HepG2 (cell line): ENCODE measurements around the gene PDGFB. TPM values are rescaled to one million over a fixed set of nuclear protein-coding genes. Genes with fewer than 3 reads are reported as not detected.
A peak's percentile ranks its signal among the peaks of the same experiment; 100 is the strongest.

Source experiments
- ATAC-seq: fragments of 200-7000 bp; cut with Tn5 transposase; 3 replicates; pipeline ENCODE4 v1.9.1; 2020; ENCODE audit warnings: mild to moderate bottlenecking, moderate library complexity
- BruUV-seq: library from RNA; stranded (reverse); fragments of 400-500 nt; replicated peaks from 2 replicates; lab custom pipeline; 2021; lab: Mats Ljungman, UMichigan
- CTCF ChIA-PET: fragments of 300-600 bp; formaldehyde crosslinking; extraction: SDS; loops from one replicate; lab custom pipeline; 2021; ENCODE audit warnings: low total read pairs, inconsistent platforms, low intra/inter-chr PET ratio; lab: Yijun Ruan, JAX
- POLR2A ChIA-PET: fragments of 350-600 bp; sonication (Branson Sonifier 250); formaldehyde crosslinking; loops from one replicate; lab custom pipeline; 2020; ENCODE audit warnings: antibody characterized with exemption, inconsistent platforms; lab: Yijun Ruan, JAX
- DNase-seq: peaks from one replicate; pipeline ENCODE4 v3.0.0-alpha.2; 2015; ENCODE audit warnings: low spot score
- FAIRE-seq: peaks from 3 replicates; lab custom pipeline; 2011; peaks lifted over from hg19 to GRCh38; lab: Jason Lieb, UNC
- H2AFZ ChIP-seq: one replicate; pipeline ENCODE4 v1.6.1; 2011; ENCODE audit warnings: low read length, inconsistent platforms
- H3K27ac ChIP-seq: fragments of 300-600 bp; 3 replicates; pipeline ENCODE4 v1.8.0; 2011; ENCODE audit warnings: mixed run types, mild to moderate bottlenecking, mixed read lengths, low read length, inconsistent platforms; ENCODE audit not compliant: insufficient read depth; ENCODE audit errors: extremely low read length
- H3K27me3 ChIP-seq, 2 experiments: fragments of 200-600 bp in 1 of 2; 2 replicates in 1 of 2; 3 replicates in 1 of 2; pipeline versions ENCODE4 v1.6.0 to v1.8.0; 2011; ENCODE audit warnings: low read length in 2 of 2, mild to moderate bottlenecking in 2 of 2, moderate library complexity in 2 of 2, inconsistent platforms in 1 of 2; ENCODE audit not compliant: insufficient read depth in 2 of 2, control insufficient read depth in 1 of 2
- H3K36me3 ChIP-seq, 2 experiments: fragments of 200-600 bp in 1 of 2; replicated peaks in 1 of 2; 2 replicates in 1 of 2; 3 replicates in 1 of 2; pipeline versions ENCODE4 v1.5.1 to v1.8.0; 2011; ENCODE audit warnings: low read length in 2 of 2, inconsistent platforms in 1 of 2; ENCODE audit not compliant: insufficient read depth in 2 of 2, control insufficient read depth in 1 of 2
- H3K4me1 ChIP-seq: 2 replicates; pipeline ENCODE4 v1.5.1; 2012; ENCODE audit warnings: low read length, inconsistent platforms; ENCODE audit not compliant: insufficient read depth
- H3K4me2 ChIP-seq: 2 replicates; pipeline ENCODE4 v1.6.0; 2011; ENCODE audit warnings: low read depth, low read length, inconsistent platforms
- H3K4me3 ChIP-seq, 3 experiments: fragments of 200-600 bp in 1 of 3; sonication (generic), shearing (Covaris generic) in 1 of 3; replicated peaks in 1 of 3; 2 replicates each; pipeline ENCODE4 v1.5.1; 2011 to 2016; ENCODE audit warnings: low read length in 3 of 3, inconsistent platforms in 2 of 3, low read depth in 2 of 3, mild to moderate bottlenecking in 2 of 3, control low read depth in 1 of 3, mixed read lengths in 1 of 3; ENCODE audit not compliant: insufficient read depth in 1 of 3
- H3K79me2 ChIP-seq: one replicate; pipeline ENCODE4 v1.6.1; 2011; ENCODE audit warnings: low read length, inconsistent platforms; ENCODE audit not compliant: insufficient read depth
- H3K9ac ChIP-seq: 2 replicates; pipeline ENCODE4 v1.6.0; 2011; ENCODE audit warnings: mild to moderate bottlenecking, low read depth, low read length, inconsistent platforms; ENCODE audit not compliant: insufficient read depth
- H3K9me3 ChIP-seq: 2 replicates; pipeline ENCODE4 v1.5.1; 2012; ENCODE audit warnings: mild to moderate bottlenecking, low read length
- H4K20me1 ChIP-seq: 2 replicates; pipeline ENCODE4 v1.6.0; 2011; ENCODE audit warnings: inconsistent platforms, mild to moderate bottlenecking, low read length, moderate library complexity; ENCODE audit not compliant: insufficient read depth
- CCAR2 ChIP-seq: fragments of 200-400 bp; formaldehyde crosslinking; optimal IDR thresholded peaks from 2 replicates; pipeline ENCODE3; 2018; ENCODE audit warnings: low read depth, mild to moderate bottlenecking, low read length, moderate library complexity
- POGZ ChIP-seq: sonication (generic); formaldehyde crosslinking; IDR thresholded peaks from 2 replicates; pipeline ENCODE4 v1.4.0; 2020; ENCODE audit warnings: mild to moderate bottlenecking, missing genetic modification reagents
- RBFOX2 ChIP-seq: fragments of 200-400 bp; formaldehyde crosslinking; IDR thresholded peaks from 2 replicates; pipeline ENCODE4 v1.6.1; 2017; ENCODE audit warnings: low read depth, mild to moderate bottlenecking, low read length
- TAF15 ChIP-seq: fragments of 200-400 bp; formaldehyde crosslinking; IDR thresholded peaks from one replicate; pipeline ENCODE4 v1.6.1; 2018; ENCODE audit warnings: mild to moderate bottlenecking, low read depth, low read length; ENCODE audit not compliant: poor library complexity, severe bottlenecking
- TBP ChIP-seq: sonication (generic); formaldehyde crosslinking; IDR thresholded peaks from 2 replicates; pipeline ENCODE4 v1.5.0; 2020; ENCODE audit warnings: missing genetic modification reagents
- ZFP36L1 ChIP-seq: sonication (generic); formaldehyde crosslinking; IDR thresholded peaks from 2 replicates; pipeline ENCODE4 v1.8.0; 2022; ENCODE audit warnings: mild to moderate bottlenecking, missing genetic modification reagents, moderate library complexity
- ZFP36L2 ChIP-seq: sonication (generic); formaldehyde crosslinking; IDR thresholded peaks from 2 replicates; pipeline ENCODE4 v1.4.0; 2020; ENCODE audit warnings: missing genetic modification reagents
- ZNF354B ChIP-seq: sonication (generic); formaldehyde crosslinking; IDR thresholded peaks from 2 replicates; pipeline ENCODE4 v1.8.0; 2022; ENCODE audit warnings: mild to moderate bottlenecking, missing genetic modification reagents
- ZNF451 ChIP-seq: sonication (generic); formaldehyde crosslinking; IDR thresholded peaks from 2 replicates; pipeline ENCODE4 v1.5.0; 2020; ENCODE audit warnings: mild to moderate bottlenecking, missing genetic modification reagents
- ZNF747 ChIP-seq: sonication (generic); formaldehyde crosslinking; IDR thresholded peaks from 2 replicates; pipeline ENCODE4 v1.8.1; 2023; ENCODE audit warnings: missing genetic modification reagents, mild to moderate bottlenecking, borderline replicate concordance
- ZNF879 ChIP-seq: sonication (generic); formaldehyde crosslinking; IDR thresholded peaks from 2 replicates; pipeline ENCODE4 v1.8.1; 2023; ENCODE audit warnings: missing genetic modification reagents
- WGBS: methylation state at CpG from one replicate; pipeline ENCODE4 v1.1.6; 2017; ENCODE audit warnings: low lambda C conversion rate; 5-methylcytosine and 5-hydroxymethylcytosine counted together
- in situ Hi-C: cut with HindIII; loops from 2 replicates; pipeline ENCODE4 v1.10.0; 2017; ENCODE audit warnings: low pct_unique_long_range_greater_than_20kb; ENCODE audit not compliant: extremely low pct_ligation_motif_present
- intact Hi-C: fragments of 100-400 bp; cut with micrococcal nuclease; formaldehyde crosslinking; loops from one replicate; pipeline ENCODE4 v1.10.0; 2022; ENCODE audit not compliant: unreplicated experiment
- polyA plus RNA-seq, 8 experiments: library from polyadenylated mRNA; depleted of rRNA in 3 of 8; stranded (reverse) in 7 of 8; unstranded in 1 of 8; fragments of >200 nt; fragmentation: Illumina TruSeq in 4 of 8; extraction: Trizol in 4 of 8; gene quantifications; 2 replicates each; pipeline versions ENCODE4 v1.2.1 to v1.2.3, GENCODE V29; 2011 to 2016; ENCODE audit warnings: low read depth in 4 of 8, missing spikeins in 1 of 8, mixed read lengths in 1 of 8; ENCODE audit not compliant: insufficient read depth in 1 of 8
- total RNA-seq, 5 experiments: library from RNA; depleted of rRNA; stranded (reverse); fragments of >200 nt; fragmentation: Illumina TruSeq; extraction: Trizol; gene quantifications; 2 replicates each; pipeline ENCODE4 v1.2.3, GENCODE V29; 2016; ENCODE audit warnings: low read depth in 1 of 5
- TF ChIP-seq, protein P1 (sequence below): sonication (generic); formaldehyde crosslinking; IDR thresholded peaks from 2 replicates; pipeline ENCODE4 v1.4.0; 2020; ENCODE audit warnings: missing genetic modification reagents
- TF ChIP-seq, protein P2 (sequence below): sonication (generic); formaldehyde crosslinking; IDR thresholded peaks from 2 replicates; pipeline ENCODE4 v1.4.0; 2020; ENCODE audit warnings: missing genetic modification reagents
- TF ChIP-seq, protein P3 (sequence below): sonication (generic); formaldehyde crosslinking; conservative IDR thresholded peaks from 2 replicates; pipeline ENCODE4 v1.8.0; 2022; ENCODE audit warnings: mild to moderate bottlenecking, moderate library complexity, missing genetic modification reagents
- TF ChIP-seq, protein P4 (sequence below): sonication (generic); formaldehyde crosslinking; IDR thresholded peaks from 2 replicates; pipeline ENCODE4 v1.4.0; 2020; ENCODE audit warnings: missing genetic modification reagents, mild to moderate bottlenecking, borderline replicate concordance

The PDGFB gene
- total and polyA plus RNA-seq, 2 of the 13 experiments (the other 11 are each of a cell fraction or from before 2014, with no cell fraction given) = 1.4 to 10.1 TPM

DNA sequence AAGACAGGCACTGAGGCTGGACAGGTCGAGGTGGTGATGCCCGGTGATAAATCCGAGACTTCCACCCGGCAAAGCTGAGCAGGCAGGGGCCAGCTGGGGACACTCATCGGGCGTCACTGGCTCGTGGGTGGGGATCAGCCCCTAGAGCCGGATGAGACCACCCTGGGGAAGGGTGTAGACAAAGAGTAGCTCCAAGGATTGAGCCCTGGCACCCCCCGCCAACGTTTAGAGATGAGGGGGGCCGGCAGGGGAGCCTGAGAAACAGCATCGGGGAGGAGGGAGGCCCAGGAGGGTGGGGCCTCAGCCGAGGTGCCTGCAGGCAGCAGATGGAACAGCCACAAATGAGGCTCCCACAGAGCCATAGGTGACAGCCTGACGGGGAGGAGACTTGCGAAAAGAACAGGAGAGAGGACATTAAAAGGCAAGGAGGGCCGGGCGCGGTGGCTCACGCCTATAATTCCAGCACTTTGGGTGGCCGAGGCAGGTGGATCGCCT, 64.9 kb downstream of the PDGFB start:
- ATAC-seq = no peak
- Histone ChIP-seq H3K27ac (no peak overlapping the region), H3K9ac (no peak overlapping the region), H3K4me1 (peaks cover 59% of the 10 kb centered on the region), H3K27me3 (peaks cover 0 to 9% of the 10 kb centered on the region in 2 experiments; a peak in 1 of 5 replicates), H3K4me3 (no peak overlapping the region), H2AFZ (no peak overlapping the region), H3K4me2 (peak overlapping the region; percentile 25; the same call in 1 of the 2 replicates), H3K9me3 (no peaks in the 10 kb centered on the region), H4K20me1 (no peaks in the 10 kb centered on the region), H3K36me3 (no peaks in the 10 kb centered on the region), H3K79me2 (no peaks in the 10 kb centered on the region)
- intact Hi-C loops = loop anchor here (10.0 kb wide), 1 partner anchor 65 kb away; the partner anchor contains the start of gene PDGFB
- WGBS = 60% methylated on average over 15 of the region's 21 CpGs
- FAIRE-seq = no peak
- TF ChIP-seq ZNF879 (CRISPR knock-in tag) = no peak
- TF ChIP-seq ZFP36L2 = no peak
- no peak for TF ChIP-seq ZFP36L1 (CRISPR knock-in tag)
- no peak for TF ChIP-seq TBP (CRISPR knock-in tag)
- TF ChIP-seq, protein P1, sequence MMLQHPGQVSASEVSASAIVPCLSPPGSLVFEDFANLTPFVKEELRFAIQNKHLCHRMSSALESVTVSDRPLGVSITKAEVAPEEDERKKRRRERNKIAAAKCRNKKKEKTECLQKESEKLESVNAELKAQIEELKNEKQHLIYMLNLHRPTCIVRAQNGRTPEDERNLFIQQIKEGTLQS (CRISPR knock-in tag) = no peak
- TF ChIP-seq, protein P2, sequence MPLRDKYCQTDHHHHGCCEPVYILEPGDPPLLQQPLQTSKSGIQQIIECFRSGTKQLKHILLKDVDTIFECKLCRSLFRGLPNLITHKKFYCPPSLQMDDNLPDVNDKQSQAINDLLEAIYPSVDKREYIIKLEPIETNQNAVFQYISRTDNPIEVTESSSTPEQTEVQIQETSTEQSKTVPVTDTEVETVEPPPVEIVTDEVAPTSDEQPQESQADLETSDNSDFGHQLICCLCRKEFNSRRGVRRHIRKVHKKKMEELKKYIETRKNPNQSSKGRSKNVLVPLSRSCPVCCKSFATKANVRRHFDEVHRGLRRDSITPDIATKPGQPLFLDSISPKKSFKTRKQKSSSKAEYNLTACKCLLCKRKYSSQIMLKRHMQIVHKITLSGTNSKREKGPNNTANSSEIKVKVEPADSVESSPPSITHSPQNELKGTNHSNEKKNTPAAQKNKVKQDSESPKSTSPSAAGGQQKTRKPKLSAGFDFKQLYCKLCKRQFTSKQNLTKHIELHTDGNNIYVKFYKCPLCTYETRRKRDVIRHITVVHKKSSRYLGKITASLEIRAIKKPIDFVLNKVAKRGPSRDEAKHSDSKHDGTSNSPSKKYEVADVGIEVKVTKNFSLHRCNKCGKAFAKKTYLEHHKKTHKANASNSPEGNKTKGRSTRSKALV (CRISPR knock-in tag) = no peak
- no peak for TF ChIP-seq TAF15
- no peak for TF ChIP-seq RBFOX2
- TF ChIP-seq ZNF451 (CRISPR knock-in tag) = no peak
- TF ChIP-seq CCAR2 = no peak
- TF ChIP-seq ZNF747 (CRISPR knock-in tag) = no peak
- no peak for TF ChIP-seq POGZ (CRISPR knock-in tag)
- TF ChIP-seq ZNF354B = no peak
- TF ChIP-seq, protein P3, sequence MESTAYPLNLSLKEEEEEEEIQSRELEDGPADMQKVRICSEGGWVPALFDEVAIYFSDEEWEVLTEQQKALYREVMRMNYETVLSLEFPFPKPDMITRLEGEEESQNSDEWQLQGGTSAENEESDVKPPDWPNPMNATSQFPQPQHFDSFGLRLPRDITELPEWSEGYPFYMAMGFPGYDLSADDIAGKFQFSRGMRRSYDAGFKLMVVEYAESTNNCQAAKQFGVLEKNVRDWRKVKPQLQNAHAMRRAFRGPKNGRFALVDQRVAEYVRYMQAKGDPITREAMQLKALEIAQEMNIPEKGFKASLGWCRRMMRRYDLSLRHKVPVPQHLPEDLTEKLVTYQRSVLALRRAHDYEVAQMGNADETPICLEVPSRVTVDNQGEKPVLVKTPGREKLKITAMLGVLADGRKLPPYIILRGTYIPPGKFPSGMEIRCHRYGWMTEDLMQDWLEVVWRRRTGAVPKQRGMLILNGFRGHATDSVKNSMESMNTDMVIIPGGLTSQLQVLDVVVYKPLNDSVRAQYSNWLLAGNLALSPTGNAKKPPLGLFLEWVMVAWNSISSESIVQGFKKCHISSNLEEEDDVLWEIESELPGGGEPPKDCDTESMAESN (CRISPR knock-in tag) = no peak
- TF ChIP-seq, protein P4, sequence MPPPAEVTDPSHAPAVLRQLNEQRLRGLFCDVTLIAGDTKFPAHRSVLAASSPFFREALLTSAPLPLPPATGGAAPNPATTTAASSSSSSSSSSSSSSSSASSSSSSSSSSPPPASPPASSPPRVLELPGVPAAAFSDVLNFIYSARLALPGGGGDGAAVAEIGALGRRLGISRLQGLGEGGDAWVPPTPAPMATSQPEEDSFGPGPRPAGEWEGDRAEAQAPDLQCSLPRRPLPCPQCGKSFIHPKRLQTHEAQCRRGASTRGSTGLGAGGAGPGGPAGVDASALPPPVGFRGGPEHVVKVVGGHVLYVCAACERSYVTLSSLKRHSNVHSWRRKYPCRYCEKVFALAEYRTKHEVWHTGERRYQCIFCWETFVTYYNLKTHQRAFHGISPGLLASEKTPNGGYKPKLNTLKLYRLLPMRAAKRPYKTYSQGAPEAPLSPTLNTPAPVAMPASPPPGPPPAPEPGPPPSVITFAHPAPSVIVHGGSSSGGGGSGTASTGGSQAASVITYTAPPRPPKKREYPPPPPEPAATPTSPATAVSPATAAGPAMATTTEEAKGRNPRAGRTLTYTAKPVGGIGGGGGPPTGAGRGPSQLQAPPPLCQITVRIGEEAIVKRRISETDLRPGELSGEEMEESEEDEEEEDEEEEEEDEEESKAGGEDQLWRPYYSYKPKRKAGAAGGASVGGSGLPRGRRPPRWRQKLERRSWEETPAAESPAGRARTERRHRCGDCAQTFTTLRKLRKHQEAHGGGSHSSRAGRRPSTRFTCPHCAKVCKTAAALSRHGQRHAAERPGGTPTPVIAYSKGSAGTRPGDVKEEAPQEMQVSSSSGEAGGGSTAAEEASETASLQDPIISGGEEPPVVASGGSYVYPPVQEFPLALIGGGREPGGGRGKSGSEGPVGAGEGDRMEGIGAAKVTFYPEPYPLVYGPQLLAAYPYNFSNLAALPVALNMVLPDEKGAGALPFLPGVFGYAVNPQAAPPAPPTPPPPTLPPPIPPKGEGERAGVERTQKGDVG = no peak
- ChIA-PET POLR2A (interaction anchor here (1.3 to 1.4 kb wide), 2 partner anchors 28 to 140 kb away, joined by 3 to 4 read pairs; partner anchors contain the start of gene CBX7), CTCF (no interaction called here)
- no TSS peak for BruUV-seq
- no peak for DNase-seq
- in situ Hi-C loops = loop anchor here (5.0 kb wide), 1 partner anchor 62 kb away; the partner anchor contains the start of gene PDGFB
